Retinal pigment epithelial cell (primary cell): Measurements from ENCODE around the gene ILK.

Experiments
- DNase-seq: peaks from one replicate; pipeline ENCODE4 v3.0.0-alpha.2; 2010; ENCODE audit warnings: low read depth
- H3K4me3 ChIP-seq: 2 replicates; pipeline ENCODE4 v1.5.1; 2011; ENCODE audit warnings: mild to moderate bottlenecking, low read length, control low read depth, moderate library complexity
- TF ChIP-seq, protein P1 (sequence below): conservative IDR thresholded peaks from 2 replicates; pipeline ENCODE4 v1.5.1; 2011; ENCODE audit warnings: low read depth, low read length, control low read depth, inconsistent platforms

ILK gene

DNA sequence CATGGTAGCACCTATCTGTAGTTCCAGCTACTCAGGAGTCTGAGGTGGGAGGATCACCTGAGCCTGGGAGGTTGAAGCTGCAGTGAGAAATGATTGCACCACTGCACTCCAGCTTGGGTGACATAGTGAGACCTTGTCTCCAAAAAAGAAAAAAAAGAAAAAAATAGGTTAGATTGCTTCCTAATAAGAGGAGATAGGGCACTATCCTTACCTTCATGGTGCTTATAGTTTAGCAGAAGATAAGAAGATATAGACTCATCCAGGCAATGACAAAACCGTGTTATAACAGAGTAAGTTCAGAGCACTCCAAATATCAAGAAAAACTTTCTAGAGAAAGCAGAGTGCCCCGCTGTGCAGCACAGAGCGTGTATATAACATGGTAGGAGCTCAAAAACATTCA, 42.3 kb upstream of the ILK start:
- DNase-seq: no peak
- H3K4me3 ChIP-seq: no peak overlapping the region
- TF ChIP-seq, protein P1, sequence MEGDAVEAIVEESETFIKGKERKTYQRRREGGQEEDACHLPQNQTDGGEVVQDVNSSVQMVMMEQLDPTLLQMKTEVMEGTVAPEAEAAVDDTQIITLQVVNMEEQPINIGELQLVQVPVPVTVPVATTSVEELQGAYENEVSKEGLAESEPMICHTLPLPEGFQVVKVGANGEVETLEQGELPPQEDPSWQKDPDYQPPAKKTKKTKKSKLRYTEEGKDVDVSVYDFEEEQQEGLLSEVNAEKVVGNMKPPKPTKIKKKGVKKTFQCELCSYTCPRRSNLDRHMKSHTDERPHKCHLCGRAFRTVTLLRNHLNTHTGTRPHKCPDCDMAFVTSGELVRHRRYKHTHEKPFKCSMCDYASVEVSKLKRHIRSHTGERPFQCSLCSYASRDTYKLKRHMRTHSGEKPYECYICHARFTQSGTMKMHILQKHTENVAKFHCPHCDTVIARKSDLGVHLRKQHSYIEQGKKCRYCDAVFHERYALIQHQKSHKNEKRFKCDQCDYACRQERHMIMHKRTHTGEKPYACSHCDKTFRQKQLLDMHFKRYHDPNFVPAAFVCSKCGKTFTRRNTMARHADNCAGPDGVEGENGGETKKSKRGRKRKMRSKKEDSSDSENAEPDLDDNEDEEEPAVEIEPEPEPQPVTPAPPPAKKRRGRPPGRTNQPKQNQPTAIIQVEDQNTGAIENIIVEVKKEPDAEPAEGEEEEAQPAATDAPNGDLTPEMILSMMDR: no peak

DNA sequence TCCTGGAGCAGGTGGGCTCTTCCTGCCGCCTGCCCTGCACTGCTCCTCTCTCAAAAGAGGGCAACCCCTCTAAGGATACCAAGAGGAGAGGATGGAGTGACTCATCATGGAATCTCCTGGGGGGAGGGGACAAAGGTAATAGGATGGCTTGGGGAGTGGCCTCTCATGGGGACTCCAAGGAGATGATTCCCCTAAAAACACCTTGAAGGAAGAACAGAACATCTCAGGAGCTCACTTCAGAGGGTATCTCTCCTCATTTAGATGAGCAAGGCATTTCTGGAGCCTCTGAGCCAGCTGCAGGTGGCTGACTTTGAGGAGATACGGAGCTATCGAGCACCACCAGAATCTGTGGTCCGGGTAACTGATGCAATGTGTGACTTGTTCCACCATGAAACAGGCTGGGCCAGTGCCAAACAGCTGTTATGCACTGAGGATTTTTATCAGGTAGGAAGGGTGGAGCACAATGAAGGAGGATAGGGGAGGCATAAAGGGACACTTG, 40.4 kb upstream of the ILK start:
- no peak for DNase-seq
- TF ChIP-seq, protein P1: no peak
- no peak overlapping the region for H3K4me3 ChIP-seq

DNA sequence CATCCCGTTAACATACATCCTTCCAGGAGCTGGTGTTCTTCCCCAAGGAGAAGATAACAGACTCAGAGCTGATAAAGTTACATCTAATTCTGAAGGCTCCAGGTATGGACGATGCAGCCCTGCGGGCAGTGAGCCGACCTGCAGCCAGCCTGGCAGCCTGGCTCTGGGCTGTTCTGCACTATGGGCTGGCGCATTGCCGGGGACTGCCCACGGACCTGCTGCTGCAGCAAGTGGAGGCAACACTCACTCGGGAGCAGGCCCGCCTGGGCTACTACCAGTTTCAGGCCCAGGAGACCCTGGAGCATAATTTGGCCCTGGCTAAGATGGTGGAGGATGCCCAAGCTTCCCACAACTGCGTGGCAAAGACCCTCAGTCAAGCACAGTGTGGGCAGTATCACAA, 39.9 kb upstream of the ILK start:
- DNase-seq: no peak
- no peak overlapping the region for H3K4me3 ChIP-seq
- TF ChIP-seq, protein P1: no peak

DNA sequence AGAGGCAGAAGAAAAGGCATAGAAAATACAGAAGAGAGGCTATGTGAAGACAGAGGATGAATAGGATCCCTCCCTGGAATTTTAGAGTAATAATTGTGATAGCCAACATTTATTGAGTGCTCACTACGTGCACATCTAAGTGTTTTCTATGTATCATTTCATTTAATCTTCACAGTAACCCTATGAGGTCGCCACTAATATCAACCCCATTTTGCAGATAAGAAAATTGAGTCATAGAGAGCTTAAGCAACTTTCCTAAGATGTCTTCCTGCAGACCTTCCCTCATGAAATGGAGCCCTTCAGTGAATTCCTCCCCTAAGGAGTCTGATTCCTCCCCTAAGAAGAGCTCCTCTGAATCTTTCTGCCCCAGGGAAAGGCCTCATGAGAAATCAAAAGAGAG, 38.2 kb upstream of the ILK start:
- no peak overlapping the region for H3K4me3 ChIP-seq
- no peak for DNase-seq
- TF ChIP-seq, protein P1: no peak

DNA sequence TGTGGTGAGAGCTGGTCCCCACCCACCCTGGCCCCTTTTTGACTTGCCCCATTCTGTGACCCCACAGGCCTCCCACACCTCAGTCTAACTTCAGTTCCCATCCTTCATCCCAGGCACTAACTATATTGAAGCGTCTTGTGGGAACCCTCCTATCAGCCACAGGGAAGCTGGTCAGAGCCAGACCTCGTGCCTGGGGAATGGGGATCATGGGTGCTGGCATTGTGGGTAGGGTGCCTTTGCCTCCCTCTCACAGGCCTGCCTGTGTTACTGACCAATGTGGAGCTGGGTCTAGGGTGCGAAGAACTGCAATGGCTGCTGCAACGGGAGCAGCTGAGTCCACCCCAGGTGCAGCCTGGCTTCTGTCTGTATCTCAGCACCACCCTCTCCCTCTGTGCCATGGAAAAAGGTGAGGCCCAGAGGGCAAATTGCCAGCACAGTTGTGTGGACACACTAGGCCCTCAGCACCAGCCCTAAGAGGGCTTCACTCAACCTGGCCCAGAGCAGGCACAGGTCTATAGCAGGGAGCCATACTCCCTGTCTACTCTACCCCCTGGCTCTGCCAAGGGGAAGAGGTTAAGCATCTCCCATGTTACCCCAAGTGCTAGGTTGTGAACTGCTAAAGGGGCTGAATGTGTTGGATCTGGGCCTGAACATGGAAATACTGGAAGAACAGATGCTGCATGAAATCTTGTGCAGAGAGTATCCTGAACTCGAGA, 37.4 kb upstream of the ILK start:
- TF ChIP-seq, protein P1: no peak
- H3K4me3 ChIP-seq: no peak overlapping the region
- no peak for DNase-seq

DNA sequence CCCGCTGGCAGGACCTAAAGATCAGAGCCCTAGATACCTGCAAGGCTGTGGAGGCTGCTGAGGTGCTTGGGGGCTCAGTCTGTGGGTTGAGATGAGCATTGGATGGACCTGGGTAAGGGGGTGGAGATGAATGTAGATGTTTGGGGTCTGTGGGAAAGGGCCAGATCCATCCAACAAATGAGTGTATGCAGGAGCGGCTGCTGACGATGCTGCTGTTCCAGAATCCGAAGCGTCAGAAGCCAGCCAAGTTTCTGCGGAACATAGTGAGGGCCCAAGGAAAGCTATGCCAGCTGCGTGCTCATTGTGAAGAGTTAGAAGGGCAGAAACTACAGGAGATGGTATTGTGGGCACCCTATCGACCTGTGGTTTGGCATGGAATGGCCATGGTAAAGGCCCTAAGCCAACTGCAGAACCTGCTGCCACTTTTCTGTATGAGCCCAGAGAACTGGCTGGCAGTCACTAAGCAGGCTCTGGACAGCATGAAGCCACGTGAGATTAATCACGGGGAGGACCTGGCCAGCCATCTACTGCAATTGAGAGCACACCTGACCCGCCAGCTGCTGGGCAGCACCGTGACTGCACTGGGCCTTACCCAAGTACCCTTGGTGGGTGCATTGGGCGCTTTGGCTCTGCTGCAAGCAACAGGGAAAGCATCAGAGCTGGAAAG, 36.7 kb upstream of the ILK start:
- H3K4me3 ChIP-seq: no peak overlapping the region
- TF ChIP-seq, protein P1: no peak
- DNase-seq: no peak

DNA sequence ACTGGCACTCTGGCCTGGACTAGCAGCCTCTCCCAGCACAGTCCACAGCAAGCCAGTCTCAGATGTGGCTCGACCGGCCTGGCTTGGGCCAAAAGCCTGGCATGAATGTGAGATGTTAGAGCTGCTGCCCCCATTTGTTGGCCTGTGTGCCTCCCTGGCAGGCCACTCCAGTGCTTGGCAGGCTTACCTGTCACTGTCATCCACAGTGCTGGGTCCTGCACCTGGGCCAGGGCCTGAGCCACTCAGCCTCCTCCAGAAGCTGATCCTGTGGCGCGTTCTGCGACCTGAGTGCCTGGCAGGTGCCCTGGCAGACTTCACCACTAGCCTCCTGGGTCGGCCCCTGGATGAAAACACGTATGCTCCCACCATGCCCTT, 36.2 kb upstream of the ILK start:
- no peak overlapping the region for H3K4me3 ChIP-seq
- TF ChIP-seq, protein P1: no peak
- DNase-seq: no peak
